ENCODE data around the gene CAMTA2.
"Not testable (repeated sequence)": the region's sequence is repeated elsewhere in the genome, so short reads cannot be mapped to it uniquely, and the experiment has no call there.

CAMTA2 gene

DNA sequence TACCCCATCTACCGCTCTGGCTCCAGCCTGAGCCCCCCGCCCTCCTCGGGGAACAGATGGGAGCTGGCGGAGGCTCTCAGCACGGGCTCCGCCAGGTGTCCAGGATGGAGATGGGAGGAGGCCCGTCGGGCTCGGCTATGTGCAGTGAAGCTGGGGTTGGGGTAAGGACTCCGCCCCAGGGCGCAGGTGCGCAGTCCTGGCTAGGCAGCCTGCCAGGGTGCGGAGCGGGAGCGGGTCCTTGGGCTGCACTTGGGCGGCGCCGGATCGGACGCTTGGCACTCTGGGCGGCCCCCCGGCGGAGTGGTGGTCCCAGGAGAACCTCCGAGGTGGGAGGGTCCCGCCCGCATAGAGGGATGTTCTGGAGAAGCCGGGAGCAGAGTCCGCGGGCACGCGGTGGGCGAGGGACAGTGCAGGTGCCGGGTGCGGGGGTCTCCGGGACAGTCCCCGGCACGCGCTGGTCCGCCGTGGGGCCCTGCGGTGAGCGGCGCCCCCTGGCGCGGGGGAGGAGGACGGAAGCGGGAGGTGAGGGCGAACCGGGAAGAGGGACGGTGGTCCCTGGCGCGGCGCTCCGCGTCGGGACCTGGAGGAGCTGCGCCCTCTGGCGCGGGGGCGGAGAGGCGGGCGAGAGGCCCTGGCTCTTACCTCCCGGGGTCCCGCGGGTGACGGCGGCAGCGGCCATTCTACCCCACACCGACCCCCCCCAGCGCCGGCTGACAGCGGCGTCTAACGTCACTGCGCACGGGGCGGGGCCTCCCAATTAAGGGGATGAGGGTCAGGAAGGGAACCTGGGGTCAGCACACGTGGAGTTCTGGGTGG lies at the start of gene CAMTA2:
Gene CAMTA2, minus strand, starts transcription at position 725 of the 816 bp plus-strand sequence. CDS start 1,453 bp downstream, outside the sequence.
- peak; percentile 85 for DNase-seq (ENCODE audit: low read depth)

DNA sequence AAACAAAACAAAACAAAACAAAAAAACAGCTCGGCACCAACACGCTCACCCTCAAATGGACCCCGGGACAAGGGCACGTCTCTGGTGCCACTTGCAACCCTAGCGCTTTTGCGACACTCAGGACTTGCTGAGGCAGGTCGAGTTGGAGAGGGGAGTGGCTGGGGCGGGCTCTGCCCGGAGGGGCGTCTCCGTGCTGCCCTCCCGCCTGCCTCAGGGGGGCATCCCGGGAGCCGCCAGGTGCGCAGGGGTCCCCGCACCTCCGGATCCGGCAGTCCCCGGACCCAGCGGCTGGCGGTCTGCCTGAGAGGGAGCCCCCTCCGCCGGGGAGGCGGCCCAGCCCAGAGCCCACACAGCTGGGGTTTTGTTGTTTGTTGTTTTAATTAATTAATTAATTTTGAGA lies 47.8 kb upstream of the CAMTA2 start, which contains the start of gene SLC52A1:
Gene SLC52A1, minus strand, starts transcription at position 112 of the 400 bp plus-strand sequence. CDS start 820 bp downstream, outside the sequence.
- no peak for DNase-seq (ENCODE audit: low read depth)

GRCh38 chr17:5034651-5035050 lies 47.2 kb upstream of the CAMTA2 start:
- no peak for DNase-seq (ENCODE audit: low read depth)

GRCh38 chr17:5034063-5034462 lies 46.6 kb upstream of the CAMTA2 start:
- no peak for DNase-seq (ENCODE audit: low read depth)

DNA sequence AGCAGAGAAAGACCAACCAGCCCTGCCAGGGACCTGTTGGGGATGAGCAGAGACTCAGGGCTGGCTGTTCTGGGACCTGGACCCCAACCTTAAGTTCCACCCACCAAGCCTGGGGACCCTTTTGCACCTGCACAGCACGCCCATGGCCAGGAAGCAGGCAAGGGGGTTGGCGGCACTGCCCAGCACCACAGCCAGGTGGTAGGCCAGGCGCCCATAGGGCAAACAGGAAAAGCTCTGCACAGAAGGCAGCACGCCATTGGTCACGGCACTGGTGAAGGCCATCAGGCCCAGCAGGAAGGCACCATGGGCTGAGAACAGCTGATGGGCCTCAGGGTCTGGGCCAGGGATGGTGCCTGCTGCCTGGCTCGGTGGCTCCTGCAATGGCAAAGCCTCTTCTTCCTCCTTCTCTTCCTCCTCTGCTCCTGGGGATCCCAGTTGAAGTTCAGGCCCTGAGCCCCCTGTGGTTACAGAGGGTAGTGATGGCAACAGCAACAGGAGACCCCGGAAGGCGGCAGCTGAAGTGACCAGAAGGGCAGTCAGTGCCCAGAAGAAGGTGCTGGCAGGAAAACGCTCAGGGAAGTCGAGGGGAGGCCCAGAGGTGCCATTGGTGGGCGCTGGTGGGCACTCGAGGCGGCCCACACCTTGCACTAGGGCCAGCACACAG lies 46.0 kb upstream of the CAMTA2 start:
- DNase-seq (ENCODE audit: low read depth) = no peak

- no peak for DNase-seq (ENCODE audit: low read depth)
Measured at GRCh38 chr17:5032865-5033264, 45.4 kb upstream of the CAMTA2 start.

DNA sequence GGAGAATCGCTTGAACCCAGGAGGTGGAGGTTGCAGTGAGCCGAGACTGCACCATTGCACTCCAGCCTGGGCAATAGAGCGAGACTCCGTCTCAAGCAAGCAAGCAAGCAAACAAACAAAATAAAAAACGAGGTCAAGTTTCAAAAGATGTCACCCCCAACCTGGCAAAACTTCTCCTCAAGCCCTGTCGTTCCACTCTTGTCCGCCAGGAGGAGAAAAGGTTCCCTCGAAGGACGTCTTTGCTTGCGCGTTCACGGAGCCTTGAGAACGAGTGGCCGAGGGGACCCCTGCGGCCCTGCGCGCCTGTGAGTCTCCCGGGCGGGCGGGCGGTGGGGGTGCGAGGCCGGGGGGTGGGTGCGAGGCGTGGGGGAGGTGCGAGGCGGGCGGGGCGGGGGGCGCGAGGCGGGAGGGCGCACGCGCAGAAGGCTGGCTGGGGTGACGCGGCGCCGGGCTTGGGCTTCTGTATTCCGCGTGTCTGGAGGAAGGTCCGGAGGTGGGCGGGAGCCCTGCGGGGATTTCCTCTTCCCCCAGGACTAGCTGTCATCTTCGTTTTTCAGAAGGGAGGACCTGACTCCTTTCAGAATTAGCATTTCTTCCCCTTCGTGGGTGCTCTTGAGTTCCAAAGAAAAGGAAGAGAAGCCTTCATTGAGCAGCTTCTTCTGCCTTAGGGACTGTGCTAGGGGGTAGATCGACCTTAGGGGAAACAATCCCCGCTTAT lies 44.0 kb upstream of the CAMTA2 start:
- DNase-seq (ENCODE audit: low read depth) = peak; percentile 63

DNA sequence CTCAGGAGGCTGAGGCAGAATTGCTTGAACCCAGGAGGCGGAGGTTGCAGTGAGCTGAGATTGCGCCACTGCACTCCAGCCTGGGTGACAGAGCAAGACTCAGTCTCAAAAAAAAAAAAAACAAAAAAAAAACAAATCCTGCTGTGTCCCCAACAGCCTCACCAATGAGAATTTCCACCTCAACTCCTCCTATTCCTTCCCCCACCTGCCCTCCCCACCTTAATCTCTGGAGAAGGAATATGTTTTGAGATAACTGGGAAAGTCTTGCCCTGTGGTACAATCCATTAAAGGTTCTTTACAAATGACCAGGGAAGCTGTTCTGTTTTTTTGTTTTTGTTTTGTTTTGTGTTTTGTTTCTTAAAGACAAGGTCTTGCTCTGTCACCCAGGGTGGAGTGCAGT lies 42.7 kb upstream of the CAMTA2 start:
- not testable (repeated sequence) for DNase-seq (ENCODE audit: low read depth)

DNA sequence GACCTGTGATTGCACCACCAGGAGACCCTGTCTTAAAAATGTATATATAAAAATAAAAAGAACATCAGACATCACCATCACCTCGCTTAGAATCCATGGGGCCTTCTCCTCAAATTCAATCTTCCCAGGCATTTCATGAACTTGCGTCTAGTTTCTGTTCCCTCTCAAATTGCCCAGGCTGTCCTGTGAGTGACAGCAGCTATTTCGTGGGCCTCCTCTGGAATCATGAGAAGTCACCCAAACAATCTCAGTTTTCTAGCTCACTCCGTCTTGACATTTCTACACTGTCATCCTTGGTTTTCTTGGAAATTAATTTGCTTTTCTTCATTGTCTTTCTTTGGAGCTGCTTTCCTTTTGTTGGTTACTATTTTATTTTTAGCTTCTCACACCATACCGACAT lies 40.4 kb upstream of the CAMTA2 start:
- no peak for DNase-seq (ENCODE audit: low read depth)

DNA sequence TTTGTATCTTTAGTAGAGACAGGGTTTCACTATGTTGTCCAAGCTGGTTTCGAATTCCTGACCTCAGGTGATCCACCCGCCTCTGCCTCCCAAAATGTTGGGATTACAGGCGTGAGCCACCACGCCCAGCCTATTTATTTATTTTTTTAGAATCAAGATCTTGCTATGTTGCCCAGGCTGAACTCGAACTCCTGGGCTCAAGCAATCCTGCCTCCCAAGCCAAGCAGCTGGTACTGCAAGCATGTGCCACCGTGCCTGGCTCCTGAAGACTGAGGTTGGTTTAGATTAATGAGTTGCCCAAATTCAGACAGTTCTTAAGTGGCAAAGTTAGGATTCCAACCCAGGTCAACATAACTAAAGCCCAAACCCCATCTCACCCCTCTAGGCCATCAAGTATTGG lies 39.8 kb upstream of the CAMTA2 start:
- no peak for DNase-seq (ENCODE audit: low read depth)

DNA sequence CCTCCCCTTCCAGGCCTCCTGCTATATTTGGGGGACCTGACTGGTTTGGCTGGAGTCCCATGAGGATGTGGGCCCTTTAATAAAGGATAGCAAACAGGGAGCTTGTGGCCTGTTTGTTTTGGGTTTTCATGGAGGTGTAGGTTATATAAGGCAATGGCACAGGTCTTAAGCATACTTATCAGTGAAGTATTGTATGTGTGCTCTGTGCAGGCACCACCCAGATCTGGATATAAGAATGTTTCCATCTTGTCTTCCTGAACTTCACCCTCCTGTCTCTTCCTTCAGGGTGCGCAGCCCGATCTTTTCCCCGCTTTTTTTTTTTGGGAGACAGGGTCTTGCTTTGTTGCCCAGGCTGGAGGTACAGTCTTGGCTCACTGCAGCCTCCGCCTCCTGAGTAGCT lies 37.1 kb upstream of the CAMTA2 start:
- no peak for DNase-seq (ENCODE audit: low read depth)

DNA sequence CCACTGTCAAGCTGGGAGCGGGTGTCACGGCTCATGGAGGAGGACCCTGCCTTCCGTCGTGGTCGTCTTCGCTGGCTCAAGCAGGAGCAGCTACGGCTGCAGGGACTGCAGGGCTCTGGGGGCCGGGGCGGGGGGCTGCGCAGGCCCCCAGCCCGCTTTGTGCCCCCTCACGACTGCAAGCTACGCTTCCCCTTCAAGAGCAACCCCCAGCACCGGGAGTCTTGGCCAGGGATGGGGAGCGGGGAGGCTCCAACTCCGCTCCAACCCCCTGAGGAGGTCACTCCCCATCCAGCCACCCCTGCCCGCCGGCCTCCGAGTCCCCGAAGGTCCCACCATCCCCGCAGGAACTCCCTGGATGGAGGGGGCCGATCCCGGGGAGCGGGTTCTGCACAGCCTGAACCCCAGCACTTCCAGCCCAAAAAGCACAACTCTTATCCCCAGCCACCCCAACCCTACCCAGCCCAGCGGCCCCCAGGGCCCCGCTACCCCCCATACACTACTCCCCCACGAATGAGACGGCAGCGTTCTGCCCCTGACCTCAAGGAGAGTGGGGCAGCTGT lies 36.2 kb upstream of the CAMTA2 start:
- no peak for DNase-seq (ENCODE audit: low read depth)

- no peak for DNase-seq (ENCODE audit: low read depth)
Measured at GRCh38 chr17:5022171-5022711, 34.8 kb upstream of the CAMTA2 start.

DNA sequence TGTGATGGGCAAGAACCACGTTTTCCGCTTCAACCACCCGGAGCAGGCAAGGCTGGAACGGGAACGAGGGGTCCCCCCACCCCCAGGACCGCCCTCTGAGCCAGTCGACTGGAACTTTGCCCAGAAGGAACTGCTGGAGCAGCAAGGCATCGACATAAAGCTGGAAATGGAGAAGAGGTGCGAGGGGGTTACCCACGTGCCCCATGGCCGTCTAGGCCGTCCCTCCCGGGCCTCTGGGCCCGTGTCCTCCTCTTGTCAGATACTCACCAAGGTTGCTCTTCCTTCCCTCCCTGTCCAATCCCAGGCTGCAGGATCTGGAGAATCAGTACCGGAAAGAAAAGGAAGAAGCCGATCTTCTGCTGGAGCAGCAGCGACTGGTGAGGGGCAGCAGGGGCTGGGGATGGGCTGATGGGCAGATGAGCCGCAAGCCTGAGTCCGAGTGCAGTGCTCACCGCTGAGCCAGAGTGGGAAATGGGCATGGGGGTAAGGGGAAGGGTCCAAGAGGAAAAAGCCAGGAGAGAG lies 33.1 kb upstream of the CAMTA2 start:
- no peak for DNase-seq (ENCODE audit: low read depth)

DNA sequence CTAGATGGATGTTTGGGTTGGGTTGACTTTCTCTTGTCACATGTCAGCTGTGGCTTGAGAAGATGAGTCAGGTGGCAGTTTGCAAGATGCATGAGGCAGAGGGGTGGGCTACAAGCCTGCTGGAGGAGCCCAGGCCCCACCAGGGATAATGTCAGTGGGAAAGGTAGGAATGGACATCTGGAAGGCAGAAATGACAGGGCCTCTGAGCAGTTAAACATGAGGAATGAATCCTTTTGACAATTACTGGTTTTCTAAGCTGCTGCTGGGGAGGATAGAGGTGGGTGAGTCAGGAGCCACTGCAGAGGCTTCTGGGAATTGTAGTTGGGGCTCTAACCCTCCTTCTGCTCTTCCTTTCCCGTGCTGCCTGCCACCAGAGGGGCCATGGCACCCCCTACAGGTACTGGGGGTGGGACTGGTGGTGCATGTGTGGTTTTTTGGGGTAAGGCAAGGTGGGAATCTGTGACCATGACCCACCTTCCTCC lies 32.0 kb upstream of the CAMTA2 start:
- no peak for DNase-seq (ENCODE audit: low read depth)

DNA sequence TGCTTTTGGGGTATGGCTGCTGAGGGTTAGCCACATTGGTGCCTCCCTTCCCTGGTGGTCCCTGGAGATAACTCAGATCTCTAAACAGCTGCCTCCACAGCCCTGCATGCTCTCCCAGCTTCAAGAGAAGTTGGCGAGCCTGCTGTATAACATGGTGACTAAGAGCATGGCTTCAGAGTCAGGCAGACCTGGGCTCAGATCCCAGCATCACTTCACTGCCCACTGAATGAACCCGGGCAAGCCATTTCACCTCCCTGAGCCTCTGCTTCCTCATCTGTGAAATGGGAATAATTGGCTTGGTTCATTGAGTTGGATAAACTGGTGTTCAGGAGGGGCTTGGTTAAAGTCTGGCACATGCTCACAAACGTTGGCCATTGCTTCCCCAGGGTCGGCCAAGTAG lies 26.9 kb upstream of the CAMTA2 start:
- no peak for DNase-seq (ENCODE audit: low read depth)

- DNase-seq (ENCODE audit: low read depth) = no peak
Measured at GRCh38 chr17:5011928-5012327, 24.5 kb upstream of the CAMTA2 start.

- no peak for DNase-seq (ENCODE audit: low read depth)
Measured at GRCh38 chr17:5003214-5003867, 15.9 kb upstream of the CAMTA2 start.

GRCh38 chr17:5002121-5002788 lies 14.8 kb upstream of the CAMTA2 start:
- DNase-seq (ENCODE audit: low read depth) = no peak

DNA sequence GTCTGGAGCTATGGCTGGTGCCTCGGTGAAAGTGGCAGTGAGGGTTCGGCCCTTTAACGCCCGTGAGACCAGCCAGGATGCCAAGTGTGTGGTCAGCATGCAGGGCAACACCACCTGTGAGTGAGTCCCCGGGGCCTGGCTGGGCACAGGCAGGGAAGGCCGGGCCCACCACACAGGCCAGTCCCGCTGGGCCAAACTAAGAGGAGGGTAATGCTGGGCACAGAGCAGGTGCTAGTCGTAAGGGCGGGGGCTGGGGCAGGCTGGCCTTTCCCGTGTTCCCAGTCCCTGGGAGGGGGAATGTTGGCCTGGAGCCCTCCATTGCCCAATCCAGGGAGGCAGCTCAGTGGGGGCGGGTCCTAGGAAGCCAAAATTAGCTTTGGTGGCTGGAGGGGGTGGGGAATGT lies 12.8 kb upstream of the CAMTA2 start:
- no peak for DNase-seq (ENCODE audit: low read depth)
